HepG2 (cell line): ENCODE results near the gene GSKIP. TPM values are rescaled to one million over a fixed set of nuclear protein-coding genes. Genes with fewer than 3 reads are reported as not detected.

Experiments used
- ADNP ChIP-seq: sonication (generic); formaldehyde crosslinking; IDR thresholded peaks from 2 replicates; pipeline ENCODE4 v1.4.0; 2020; ENCODE audit warnings: missing genetic modification reagents
- AHDC1 ChIP-seq: sonication (generic); formaldehyde crosslinking; IDR thresholded peaks from 2 replicates; pipeline ENCODE4 v1.5.1; 2020; ENCODE audit warnings: mild to moderate bottlenecking, missing genetic modification reagents, borderline replicate concordance
- ETS1 ChIP-seq: sonication (generic); formaldehyde crosslinking; IDR thresholded peaks from 2 replicates; pipeline ENCODE4 v1.4.0; 2020; ENCODE audit warnings: missing genetic modification reagents
- FLYWCH1 ChIP-seq: sonication (generic); formaldehyde crosslinking; IDR thresholded peaks from 2 replicates; pipeline ENCODE4 v1.8.1; 2023; ENCODE audit warnings: mild to moderate bottlenecking, missing genetic modification reagents
- HHEX ChIP-seq: IDR thresholded peaks from 2 replicates; pipeline ENCODE4 v1.6.1; 2016; ENCODE audit warnings: control low read depth
- ISL2 ChIP-seq: sonication (generic); formaldehyde crosslinking; IDR thresholded peaks from 2 replicates; pipeline ENCODE4 v1.5.0; 2020; ENCODE audit warnings: missing genetic modification reagents
- ISX ChIP-seq: sonication (generic); formaldehyde crosslinking; conservative IDR thresholded peaks from 2 replicates; pipeline ENCODE4 v1.5.0; 2020; ENCODE audit warnings: missing genetic modification reagents
- MLX ChIP-seq: IDR thresholded peaks from 2 replicates; pipeline ENCODE4 v1.6.1; 2016
- MXD4 ChIP-seq: IDR thresholded peaks from 2 replicates; pipeline ENCODE4 v1.6.1; 2016; ENCODE audit warnings: mild to moderate bottlenecking, missing biosample characterization, missing genetic modification reagents
- NCOA2 ChIP-seq: sonication (generic); formaldehyde crosslinking; IDR thresholded peaks from 2 replicates; pipeline ENCODE4 v1.8.0; 2022; ENCODE audit warnings: inconsistent platforms
- NONO ChIP-seq, 2 experiments: fragments of 450-650 bp in 1 of 2; sonication (generic) in 1 of 2; formaldehyde crosslinking in 1 of 2; IDR thresholded peaks in 1 of 2; conservative IDR thresholded peaks in 1 of 2; 2 replicates each; pipeline versions ENCODE4 v1.6.1 to v1.8.0; 2017 to 2022; ENCODE audit warnings: mild to moderate bottlenecking in 1 of 2, missing genetic modification reagents in 1 of 2, moderate library complexity in 1 of 2
- PTBP1 ChIP-seq: fragments of 200-400 bp; formaldehyde crosslinking; IDR thresholded peaks from 2 replicates; pipeline ENCODE4 v1.6.1; 2018; ENCODE audit warnings: low read length, low read depth; ENCODE audit not compliant: poor library complexity, severe bottlenecking
- ZFP91 ChIP-seq: sonication (generic); formaldehyde crosslinking; IDR thresholded peaks from 2 replicates; pipeline ENCODE4 v1.9.0; 2022; ENCODE audit warnings: missing genetic modification reagents, mild to moderate bottlenecking, borderline replicate concordance
- ZFYVE20 ChIP-seq: sonication (generic); formaldehyde crosslinking; IDR thresholded peaks from 2 replicates; pipeline ENCODE4 v1.8.0; 2023; ENCODE audit warnings: low read depth, mild to moderate bottlenecking, moderate library complexity, missing genetic modification reagents, borderline replicate concordance
- ZKSCAN5 ChIP-seq: sonication (generic); formaldehyde crosslinking; IDR thresholded peaks from 2 replicates; pipeline ENCODE4 v1.5.1; 2020; ENCODE audit warnings: mild to moderate bottlenecking, missing genetic modification reagents
- ZNF264 ChIP-seq: sonication (generic); formaldehyde crosslinking; IDR thresholded peaks from 2 replicates; pipeline ENCODE4 v1.4.0; 2020; ENCODE audit warnings: missing genetic modification reagents
- ZNF326 ChIP-seq: sonication (generic); formaldehyde crosslinking; IDR thresholded peaks from 2 replicates; pipeline ENCODE4 v1.4.0; 2020; ENCODE audit warnings: missing genetic modification reagents, borderline replicate concordance
- ZUFSP ChIP-seq: sonication (generic); formaldehyde crosslinking; IDR thresholded peaks from 2 replicates; pipeline ENCODE4 v1.9.0; 2021; ENCODE audit warnings: missing genetic modification reagents, mild to moderate bottlenecking, borderline replicate concordance
- polyA plus RNA-seq, 8 experiments: library from polyadenylated mRNA; depleted of rRNA in 3 of 8; stranded (reverse) in 7 of 8; unstranded in 1 of 8; fragments of >200 nt; fragmentation: Illumina TruSeq in 4 of 8; extraction: Trizol in 4 of 8; gene quantifications; 2 replicates each; pipeline versions ENCODE4 v1.2.1 to v1.2.3, GENCODE V29; 2011 to 2016; ENCODE audit warnings: low read depth in 4 of 8, missing spikeins in 1 of 8, mixed read lengths in 1 of 8; ENCODE audit not compliant: insufficient read depth in 1 of 8
- total RNA-seq, 5 experiments: library from RNA; depleted of rRNA; stranded (reverse); fragments of >200 nt; fragmentation: Illumina TruSeq; extraction: Trizol; gene quantifications; 2 replicates each; pipeline ENCODE4 v1.2.3, GENCODE V29; 2016; ENCODE audit warnings: low read depth in 1 of 5

Gene GSKIP
- total and polyA plus RNA-seq, 2 of the 13 experiments (the other 11 are each of a cell fraction or from before 2014, with no cell fraction given), result 12.5 to 27.3 TPM

GRCh38 chr14:96362965-96363750, at the start of gene GSKIP, which contains the start of gene ATG2B (continued):
- TF ChIP-seq AHDC1 (CRISPR knock-in tag) (no peak), HHEX (CRISPR knock-in tag) (no peak), MLX (CRISPR knock-in tag) (no peak), ADNP (no peak), MXD4 (CRISPR knock-in tag) (0 out of 2 replicates have a peak, but pooled peaks have one; percentile 35), PTBP1 (no peak), ISL2 (CRISPR knock-in tag) (no peak), ZFYVE20 (CRISPR knock-in tag) (no peak), NCOA2 (CRISPR knock-in tag) (no peak), FLYWCH1 (no peak), ZUFSP (CRISPR knock-in tag) (no peak), ZKSCAN5 (CRISPR knock-in tag) (no peak), ZNF264 (CRISPR knock-in tag) (no peak), ZNF326 (CRISPR knock-in tag) (no peak), NONO (IDR thresholded peaks at IDR 0.05) (no peak), NONO (CRISPR knock-in tag; conservative IDR thresholded peaks at IDR 0.05) (peak; percentile 43; the same call in 1 of the 2 replicates), ISX (CRISPR knock-in tag) (no peak), ETS1 (CRISPR knock-in tag) (no peak), ZFP91 (CRISPR knock-in tag) (no peak)
